ENCODE data around the gene NR2C2. TPM values are rescaled to one million over a fixed set of nuclear protein-coding genes. Genes with fewer than 3 reads are reported as not detected.

The NR2C2 gene
- total and polyA plus RNA-seq, 2 of the 13 experiments (the other 11 are each of a cell fraction or from before 2014, with no cell fraction given), result 7.8 to 11.8 TPM

- no peak for TF ChIP-seq XBP1 (CRISPR knock-in tag; IDR thresholded peaks at IDR 0.05)
- no peak; the same call in 1 of the 2 replicates for TF ChIP-seq ZNF274 (CRISPR knock-in tag; IDR thresholded peaks at IDR 0.05)
- TF ChIP-seq PHF21A (CRISPR knock-in tag; IDR thresholded peaks at IDR 0.05), result peak; percentile 20; the same call in 1 of the 2 replicates
- no peak for TF ChIP-seq SP140L (CRISPR knock-in tag; IDR thresholded peaks at IDR 0.05; ENCODE audit: borderline replicate concordance)
- TF ChIP-seq, protein P1, sequence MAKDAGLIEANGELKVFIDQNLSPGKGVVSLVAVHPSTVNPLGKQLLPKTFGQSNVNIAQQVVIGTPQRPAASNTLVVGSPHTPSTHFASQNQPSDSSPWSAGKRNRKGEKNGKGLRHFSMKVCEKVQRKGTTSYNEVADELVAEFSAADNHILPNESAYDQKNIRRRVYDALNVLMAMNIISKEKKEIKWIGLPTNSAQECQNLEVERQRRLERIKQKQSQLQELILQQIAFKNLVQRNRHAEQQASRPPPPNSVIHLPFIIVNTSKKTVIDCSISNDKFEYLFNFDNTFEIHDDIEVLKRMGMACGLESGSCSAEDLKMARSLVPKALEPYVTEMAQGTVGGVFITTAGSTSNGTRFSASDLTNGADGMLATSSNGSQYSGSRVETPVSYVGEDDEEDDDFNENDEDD (CRISPR knock-in tag; IDR thresholded peaks at IDR 0.05; ENCODE audit: borderline replicate concordance), result peak; percentile 74; the same call in 1 of the 2 replicates
- TF ChIP-seq NCOR1 (IDR thresholded peaks at IDR 0.05; ENCODE audit: borderline replicate concordance, low read length), result no peak
- TF ChIP-seq FOXC1 (CRISPR knock-in tag; IDR thresholded peaks at IDR 0.05; ENCODE audit: borderline replicate concordance), result 0 out of 2 replicates have a peak, but pooled peaks have one; percentile 65
- no peak for TF ChIP-seq SAFB2 (CRISPR knock-in tag; IDR thresholded peaks at IDR 0.05; ENCODE audit: borderline replicate concordance, low read depth)
- no peak for TF ChIP-seq ZNF747 (CRISPR knock-in tag; IDR thresholded peaks at IDR 0.05; ENCODE audit: borderline replicate concordance)
- no peak for TF ChIP-seq MTF1 (CRISPR knock-in tag; IDR thresholded peaks at IDR 0.05)
- TF ChIP-seq ZSCAN12 (CRISPR knock-in tag; IDR thresholded peaks at IDR 0.05), result no peak
- TF ChIP-seq PHF20 (CRISPR knock-in tag; IDR thresholded peaks at IDR 0.05), result peak; percentile 37; the same call in 1 of the 2 replicates
- TF ChIP-seq, protein P2, sequence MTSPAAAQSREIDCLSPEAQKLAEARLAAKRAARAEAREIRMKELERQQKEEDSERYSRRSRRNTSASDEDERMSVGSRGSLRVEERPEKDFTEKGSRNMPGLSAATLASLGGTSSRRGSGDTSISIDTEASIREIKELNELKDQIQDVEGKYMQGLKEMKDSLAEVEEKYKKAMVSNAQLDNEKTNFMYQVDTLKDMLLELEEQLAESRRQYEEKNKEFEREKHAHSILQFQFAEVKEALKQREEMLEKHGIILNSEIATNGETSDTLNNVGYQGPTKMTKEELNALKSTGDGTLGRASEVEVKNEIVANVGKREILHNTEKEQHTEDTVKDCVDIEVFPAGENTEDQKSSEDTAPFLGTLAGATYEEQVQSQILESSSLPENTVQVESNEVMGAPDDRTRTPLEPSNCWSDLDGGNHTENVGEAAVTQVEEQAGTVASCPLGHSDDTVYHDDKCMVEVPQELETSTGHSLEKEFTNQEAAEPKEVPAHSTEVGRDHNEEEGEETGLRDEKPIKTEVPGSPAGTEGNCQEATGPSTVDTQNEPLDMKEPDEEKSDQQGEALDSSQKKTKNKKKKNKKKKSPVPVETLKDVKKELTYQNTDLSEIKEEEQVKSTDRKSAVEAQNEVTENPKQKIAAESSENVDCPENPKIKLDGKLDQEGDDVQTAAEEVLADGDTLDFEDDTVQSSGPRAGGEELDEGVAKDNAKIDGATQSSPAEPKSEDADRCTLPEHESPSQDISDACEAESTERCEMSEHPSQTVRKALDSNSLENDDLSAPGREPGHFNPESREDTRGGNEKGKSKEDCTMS (CRISPR knock-in tag; conservative IDR thresholded peaks at IDR 0.05), result no peak
- TF ChIP-seq PRMT3 (CRISPR knock-in tag; IDR thresholded peaks at IDR 0.05; ENCODE audit: borderline replicate concordance, low read depth), result no peak
- no peak for TF ChIP-seq ZNF615 (CRISPR knock-in tag; IDR thresholded peaks at IDR 0.05; ENCODE audit: borderline replicate concordance)
- no peak for TF ChIP-seq HINFP (CRISPR knock-in tag; IDR thresholded peaks at IDR 0.05; ENCODE audit: low read depth)
- 0 out of 2 replicates have a peak, but pooled peaks have one; percentile 44 for TF ChIP-seq ZNF543 (CRISPR knock-in tag; IDR thresholded peaks at IDR 0.05)
- TF ChIP-seq CREM (IDR thresholded peaks at IDR 0.05), result no peak
- TF ChIP-seq CREM (CRISPR knock-in tag; IDR thresholded peaks at IDR 0.05), result no peak
- no peak for TF ChIP-seq NFATC3 (CRISPR knock-in tag; IDR thresholded peaks at IDR 0.05)
- TF ChIP-seq ZNF577 (CRISPR knock-in tag; IDR thresholded peaks at IDR 0.05; ENCODE audit: borderline replicate concordance, low read depth), result no peak
- TF ChIP-seq SCMH1 (CRISPR knock-in tag; IDR thresholded peaks at IDR 0.05; ENCODE audit: borderline replicate concordance), result no peak
- TF ChIP-seq, protein P3, sequence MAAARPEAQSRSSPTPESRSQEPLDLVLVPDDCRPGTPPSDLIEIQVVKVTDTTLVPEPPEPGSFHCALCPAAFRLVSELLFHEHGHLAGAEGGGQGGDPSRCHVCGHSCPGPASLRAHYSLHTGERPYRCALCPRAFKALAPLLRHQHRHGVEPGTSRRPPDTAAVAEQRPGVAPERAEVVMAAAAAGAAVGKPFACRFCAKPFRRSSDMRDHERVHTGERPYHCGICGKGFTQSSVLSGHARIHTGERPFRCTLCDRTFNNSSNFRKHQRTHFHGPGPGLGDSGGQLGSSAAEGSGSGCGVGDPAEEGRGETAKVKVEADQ (CRISPR knock-in tag; IDR thresholded peaks at IDR 0.05; ENCODE audit: borderline replicate concordance), result no peak
- no peak for TF ChIP-seq ZNF75D (CRISPR knock-in tag; IDR thresholded peaks at IDR 0.05; ENCODE audit: borderline replicate concordance)
These were observed at the start of gene NR2C2 (continued) for GRCh38 chr3:14947100-14947885.
